HepG2 (cell line): ENCODE measurements around the gene SMAD3. TPM values are rescaled to one million over a fixed set of nuclear protein-coding genes. Genes with fewer than 3 reads are reported as not detected.

ENCODE experiments used
- KAT2B ChIP-seq: fragments of 150-350 bp; IDR thresholded peaks from 2 replicates; pipeline ENCODE4 v1.6.1; 2014; ENCODE audit warnings: low read depth, low read length, borderline replicate concordance
- MAX ChIP-seq: IDR thresholded peaks from 2 replicates; pipeline ENCODE4 v1.6.1; 2012; ENCODE audit warnings: inconsistent platforms
- MED1 ChIP-seq: sonication (generic); formaldehyde crosslinking; IDR thresholded peaks from 2 replicates; pipeline ENCODE4 v1.4.0; 2020; ENCODE audit warnings: missing genetic modification reagents
- NFAT5 ChIP-seq: sonication (generic); formaldehyde crosslinking; IDR thresholded peaks from 2 replicates; pipeline ENCODE4 v1.4.0; 2020; ENCODE audit warnings: missing genetic modification reagents
- NFE2 ChIP-seq: sonication (generic); formaldehyde crosslinking; IDR thresholded peaks from 2 replicates; pipeline ENCODE4 v1.4.0; 2020; ENCODE audit warnings: missing genetic modification reagents
- NFIC ChIP-seq: IDR thresholded peaks from 2 replicates; pipeline ENCODE4 v1.6.1; 2012; ENCODE audit warnings: mild to moderate bottlenecking, low read length, inconsistent platforms
- NFYC ChIP-seq: IDR thresholded peaks from 2 replicates; pipeline ENCODE4 v1.6.1; 2016; ENCODE audit warnings: missing genetic modification reagents, missing compliant biosample characterization
- PHF8 ChIP-seq: sonication (generic); formaldehyde crosslinking; IDR thresholded peaks from 2 replicates; pipeline ENCODE4 v1.5.0; 2020; ENCODE audit warnings: missing genetic modification reagents
- PRDM4 ChIP-seq: sonication (generic); formaldehyde crosslinking; IDR thresholded peaks from 2 replicates; pipeline ENCODE4 v1.9.0; 2021; ENCODE audit warnings: missing genetic modification reagents, borderline replicate concordance
- PRMT3 ChIP-seq: sonication (generic); formaldehyde crosslinking; IDR thresholded peaks from 2 replicates; pipeline ENCODE4 v1.8.1; 2022; ENCODE audit warnings: low read depth, mild to moderate bottlenecking, moderate library complexity, missing genetic modification reagents, borderline replicate concordance
- SOX6 ChIP-seq, 2 experiments: fragments of 450-650 bp in 1 of 2; sonication (generic) in 1 of 2; formaldehyde crosslinking in 1 of 2; IDR thresholded peaks; 2 replicates each; pipeline versions ENCODE4 v1.4.0 to v1.6.1; 2017 to 2020; ENCODE audit warnings: antibody characterized with exemption in 1 of 2, mild to moderate bottlenecking in 1 of 2, missing genetic modification reagents in 1 of 2
- TBX2 ChIP-seq: sonication (generic); formaldehyde crosslinking; IDR thresholded peaks from 2 replicates; pipeline ENCODE4 v1.5.0; 2020; ENCODE audit warnings: missing genetic modification reagents, mild to moderate bottlenecking, borderline replicate concordance
- ZNF580 ChIP-seq: IDR thresholded peaks from 2 replicates; pipeline ENCODE4 v1.6.1; 2016; ENCODE audit warnings: low read depth, borderline replicate concordance
- ZNF724P ChIP-seq: sonication (generic); formaldehyde crosslinking; IDR thresholded peaks from 2 replicates; pipeline ENCODE4 v1.8.0; 2022; ENCODE audit warnings: missing genetic modification reagents, borderline replicate concordance
- ZNF772 ChIP-seq: sonication (generic); formaldehyde crosslinking; IDR thresholded peaks from 2 replicates; pipeline ENCODE4 v1.5.0; 2020; ENCODE audit warnings: mild to moderate bottlenecking, missing genetic modification reagents
- ZSCAN29 ChIP-seq: sonication (generic); formaldehyde crosslinking; conservative IDR thresholded peaks from 2 replicates; pipeline ENCODE4 v1.4.0; 2020; ENCODE audit warnings: mild to moderate bottlenecking, missing genetic modification reagents
- polyA plus RNA-seq, 8 experiments: library from polyadenylated mRNA; depleted of rRNA in 3 of 8; stranded (reverse) in 7 of 8; unstranded in 1 of 8; fragments of >200 nt; fragmentation: Illumina TruSeq in 4 of 8; extraction: Trizol in 4 of 8; gene quantifications; 2 replicates each; pipeline versions ENCODE4 v1.2.1 to v1.2.3, GENCODE V29; 2011 to 2016; ENCODE audit warnings: low read depth in 4 of 8, missing spikeins in 1 of 8, mixed read lengths in 1 of 8; ENCODE audit not compliant: insufficient read depth in 1 of 8
- total RNA-seq, 5 experiments: library from RNA; depleted of rRNA; stranded (reverse); fragments of >200 nt; fragmentation: Illumina TruSeq; extraction: Trizol; gene quantifications; 2 replicates each; pipeline ENCODE4 v1.2.3, GENCODE V29; 2016; ENCODE audit warnings: low read depth in 1 of 5

SMAD3 gene
- total and polyA plus RNA-seq, 2 of the 13 experiments (the other 11 are each of a cell fraction or from before 2014, with no cell fraction given) = 8.6 to 56.3 TPM

- TF ChIP-seq ZNF724P (CRISPR knock-in tag) (no peak), PRMT3 (CRISPR knock-in tag) (no peak), MED1 (0 out of 2 replicates have a peak, but pooled peaks have one; percentile 35), TBX2 (CRISPR knock-in tag) (0 out of 2 replicates have a peak, but pooled peaks have one; percentile 29), NFE2 (CRISPR knock-in tag) (no peak), NFAT5 (CRISPR knock-in tag) (no peak), KAT2B (no peak), MAX (0 out of 2 replicates have a peak, but pooled peaks have one; percentile 17), ZSCAN29 (CRISPR knock-in tag) (no peak), ZNF580 (CRISPR knock-in tag) (peak; percentile 55; the same call in 1 of the 2 replicates), PRDM4 (CRISPR knock-in tag) (no peak), NFYC (CRISPR knock-in tag) (no peak), NFIC (no peak; the same call in 1 of the 2 replicates), ZNF772 (CRISPR knock-in tag) (no peak), PHF8 (CRISPR knock-in tag) (no peak), SOX6 (IDR thresholded peaks at IDR 0.05) (no peak), SOX6 (CRISPR knock-in tag; IDR thresholded peaks at IDR 0.05) (peak; percentile 40; the same call in 1 of the 2 replicates)
Observed at GRCh38 chr15:67150023-67150860, 84.8 kb downstream of the SMAD3 start (continued).
